Tongue (tissue), 2 donors: ENCODE results near the gene MEI1. TPM values are rescaled to one million over a fixed set of nuclear protein-coding genes. Genes with fewer than 3 reads are reported as not detected.

ENCODE experiments used
- DNase-seq: peaks from one replicate; pipeline ENCODE4 v3.0.0-alpha.2; 2015
- total RNA-seq: library from RNA; depleted of rRNA; stranded (reverse); fragments of >200 nt; gene quantifications from one replicate; pipeline ENCODE4 v1.2.3, GENCODE V29; 2014

The MEI1 gene
- total RNA-seq, 1 donor from 2014 or later = not detected

- DNase-seq = no peak
Measured at GRCh38 chr22:41798736-41799135, 99.4 kb downstream of the MEI1 start.

DNA sequence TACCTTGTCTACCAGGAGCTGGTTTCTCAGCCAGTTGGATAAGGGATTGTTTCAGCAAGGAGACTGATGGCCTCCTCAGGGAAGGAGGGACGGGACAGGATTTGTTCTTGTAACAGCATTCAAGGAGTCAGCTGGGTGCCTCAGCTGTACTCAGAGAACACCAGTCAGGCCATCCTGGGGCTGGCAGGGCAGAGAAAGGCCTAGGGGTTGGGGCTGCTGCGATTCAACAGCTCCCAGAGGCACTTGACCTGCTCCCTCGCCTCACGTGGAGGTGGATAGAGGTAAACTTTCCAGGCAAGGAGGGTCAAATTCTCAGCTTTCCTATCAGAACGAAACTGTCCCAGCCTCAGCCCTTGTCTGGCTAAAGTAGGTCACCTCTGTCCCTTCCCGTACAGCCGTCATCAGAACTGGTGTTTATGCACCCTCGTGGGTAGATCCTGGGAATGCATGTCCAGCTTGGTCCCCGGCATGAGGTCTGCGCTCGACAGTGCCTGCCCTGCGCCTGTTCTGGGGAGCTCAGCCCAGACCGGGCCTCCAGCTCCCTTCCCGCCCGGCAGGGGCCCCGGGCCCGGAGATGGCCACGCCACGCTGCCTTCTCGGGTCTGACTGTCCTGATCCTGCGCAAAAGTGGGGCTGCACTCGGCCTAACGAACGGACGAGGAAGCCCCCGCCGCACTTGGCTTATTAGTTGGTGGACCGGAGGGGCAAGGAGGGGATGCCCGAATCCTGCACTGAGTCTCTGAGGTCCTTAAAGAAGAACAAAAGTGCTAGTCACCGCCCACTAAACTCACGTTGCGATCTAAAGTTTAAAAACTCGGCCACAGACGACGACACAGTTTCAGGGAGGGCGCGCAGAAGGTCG is 100.4 kb downstream of the MEI1 start:
- peak; percentile 24 for DNase-seq

- DNase-seq = peak; percentile 96
Measured at GRCh38 chr22:41800348-41801146, 101.2 kb downstream of the MEI1 start, which contains the start of gene CCDC134. TSS of gene CCDC134 (plus strand) at chr22:41800679. CDS start at chr22:41808891, 8,212 bp downstream.

DNA sequence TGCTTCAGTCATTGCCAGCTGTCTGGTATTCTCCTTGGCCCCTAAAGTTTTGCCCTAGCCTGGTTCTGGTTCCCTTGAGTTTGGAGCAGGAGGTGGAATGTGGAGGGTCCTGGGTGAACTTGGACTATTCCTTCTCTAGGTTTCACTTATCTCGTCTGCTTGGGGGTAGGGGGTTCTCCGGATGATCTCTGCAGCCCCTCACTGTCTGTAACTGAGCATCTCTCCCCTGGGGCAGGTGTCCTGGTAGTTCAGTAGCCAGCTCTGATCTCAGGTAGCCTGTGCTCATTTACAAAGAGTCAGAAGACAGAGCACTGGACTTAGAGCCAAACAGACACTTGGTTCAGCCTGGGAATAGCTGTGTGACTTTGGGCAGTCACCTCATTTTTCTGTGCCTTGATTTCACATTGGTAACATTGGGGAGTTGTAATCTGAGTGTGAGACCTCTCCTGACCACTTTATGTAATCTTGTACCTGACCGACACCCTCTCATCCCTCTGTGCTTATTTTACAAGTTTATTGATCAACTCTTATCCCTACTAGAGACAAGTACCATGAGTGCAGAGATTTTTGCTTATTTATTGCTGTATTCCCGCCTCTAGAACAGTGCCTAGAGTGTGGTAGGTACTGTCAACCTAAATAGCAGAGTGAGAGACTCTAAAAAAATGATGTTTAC is 102.0 kb downstream of the MEI1 start:
- DNase-seq = no peak

DNA sequence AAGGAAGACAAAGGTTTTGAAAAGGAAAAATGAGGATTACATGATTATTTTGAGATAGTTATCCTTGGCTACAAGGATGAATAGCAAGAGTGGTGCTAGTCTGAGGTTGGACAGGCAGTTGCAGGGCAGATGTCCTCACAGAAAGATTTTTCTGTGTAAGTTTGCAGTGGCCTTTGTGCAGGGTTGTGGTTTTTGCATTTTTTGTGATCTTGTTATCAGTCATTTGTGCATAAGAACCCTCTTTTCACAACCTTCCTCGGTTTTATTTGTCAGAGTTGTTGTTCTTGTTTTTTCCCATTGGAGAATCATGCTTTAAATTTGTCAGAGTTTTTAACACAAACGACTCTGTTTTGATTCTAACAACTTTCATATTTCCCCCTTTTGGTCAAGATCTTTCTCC is 102.6 kb downstream of the MEI1 start:
- DNase-seq = no peak

- DNase-seq = no peak
Measured at GRCh38 chr22:41805639-41806038, 106.3 kb downstream of the MEI1 start.

DNA sequence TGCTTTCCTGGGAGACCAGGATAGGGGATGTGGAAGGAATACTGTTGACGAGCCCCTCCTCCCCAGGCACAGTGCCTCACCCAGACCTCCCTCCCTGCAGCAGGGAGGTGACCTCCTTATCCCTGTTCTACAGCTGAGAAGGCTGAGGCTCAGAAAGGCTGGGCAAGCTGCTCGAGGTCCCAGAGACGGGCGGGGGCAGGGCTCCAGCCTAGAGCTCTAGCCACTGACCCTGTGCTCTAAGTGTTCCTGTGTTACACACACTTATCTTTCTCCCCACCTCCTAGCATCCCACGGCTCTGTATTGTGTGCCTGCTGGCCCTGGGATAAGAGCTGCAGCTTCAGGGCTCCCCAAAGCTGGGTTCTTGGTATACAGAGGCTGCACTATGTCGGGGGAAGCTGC is 109.1 kb downstream of the MEI1 start:
- DNase-seq = no peak

DNA sequence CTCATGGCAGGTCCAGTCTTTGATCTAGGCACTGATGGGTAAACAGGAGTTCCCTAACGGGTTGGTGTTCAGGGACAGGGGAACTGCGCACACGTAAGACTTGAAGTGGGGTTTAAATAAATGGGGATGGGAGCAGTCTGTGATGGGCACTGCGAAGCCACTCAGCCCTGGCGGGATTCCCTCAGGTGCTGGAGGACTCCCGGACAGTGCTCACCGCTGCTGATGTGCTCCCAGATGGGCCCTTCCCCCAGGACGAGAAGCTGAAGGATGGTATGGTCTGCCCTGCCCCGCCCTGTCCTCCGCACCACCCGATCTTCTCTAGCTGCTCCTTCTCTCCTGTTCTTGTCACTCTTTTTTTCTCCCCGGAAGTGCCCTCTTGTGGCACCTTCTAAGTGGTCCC is 110.7 kb downstream of the MEI1 start:
- DNase-seq = no peak

GRCh38 chr22:41812805-41813545 is 113.7 kb downstream of the MEI1 start:
- no peak for DNase-seq

DNA sequence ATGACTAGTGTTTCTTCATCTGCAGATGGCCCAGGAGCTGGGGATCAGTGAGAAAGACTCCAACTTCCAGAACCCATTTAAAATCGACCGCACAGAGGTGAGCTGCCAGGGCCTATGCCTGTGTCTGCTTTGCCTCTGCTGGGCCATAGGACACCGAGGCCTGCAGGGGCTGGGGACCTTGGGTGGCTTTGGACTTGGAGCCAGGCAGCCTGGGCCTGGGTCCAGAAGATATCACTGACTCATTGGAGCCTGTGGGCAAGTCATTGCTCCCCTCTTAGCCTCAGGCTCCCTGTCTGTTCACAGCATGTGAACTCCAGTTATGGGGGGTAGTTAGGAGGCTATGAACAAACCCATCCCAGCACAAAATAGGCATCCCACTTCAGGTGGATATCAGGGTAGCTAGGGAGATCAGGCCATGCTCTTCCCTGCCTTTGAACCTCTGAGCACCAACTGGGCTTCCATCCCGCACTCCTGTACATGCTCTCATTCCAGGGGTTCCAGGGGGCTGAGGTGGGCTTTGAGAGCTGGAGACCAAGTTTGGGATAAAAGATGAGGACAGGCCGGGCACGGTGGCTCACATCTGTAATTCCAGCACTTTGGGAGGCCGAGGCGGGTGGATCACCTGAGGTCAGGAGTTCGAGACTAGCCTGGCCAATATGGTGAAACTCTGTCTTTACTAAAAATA is 114.6 kb downstream of the MEI1 start:
- no peak for DNase-seq

DNA sequence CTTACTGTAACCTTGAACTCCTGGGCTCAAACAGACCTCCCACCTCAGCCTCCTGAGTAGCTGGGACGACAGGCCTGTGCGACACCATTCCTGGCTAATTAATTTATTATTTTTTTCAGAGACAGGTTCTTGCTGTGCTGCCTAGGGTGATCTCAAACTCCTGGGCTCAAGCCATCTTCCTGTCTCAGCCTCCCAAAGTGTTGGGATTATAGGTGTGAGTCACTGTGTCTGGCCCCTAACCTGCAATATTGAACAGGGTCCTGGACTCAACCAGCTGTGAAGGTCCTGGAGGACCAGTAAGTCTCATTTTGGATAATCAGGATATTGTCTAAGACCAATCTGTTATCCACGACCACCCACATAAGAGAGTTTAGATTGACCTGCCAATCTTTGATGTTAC is 116.4 kb downstream of the MEI1 start:
- DNase-seq = no peak

- peak; percentile 88 for DNase-seq
Measured at GRCh38 chr22:41816241-41816640, 116.9 kb downstream of the MEI1 start.

- no peak for DNase-seq
Measured at GRCh38 chr22:41816871-41817270, 117.6 kb downstream of the MEI1 start.

DNA sequence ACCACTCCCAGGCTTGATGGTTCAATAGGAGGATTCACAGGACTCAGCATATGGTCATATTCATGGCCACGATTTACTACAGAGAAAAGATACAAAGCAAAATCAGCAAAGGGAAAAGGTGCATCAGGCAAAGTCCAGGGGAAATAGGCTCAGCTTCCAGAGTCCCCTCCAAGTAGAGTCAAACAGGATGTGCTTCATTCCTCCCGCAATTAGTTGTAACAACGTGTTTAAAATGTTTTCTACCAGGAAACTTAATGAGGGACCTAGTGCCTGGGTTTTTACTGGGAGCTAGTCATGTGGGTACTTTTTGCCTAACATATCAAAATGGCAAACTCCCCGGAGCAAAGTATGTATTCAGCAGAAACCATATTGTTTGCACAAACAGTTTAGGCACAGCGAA is 118.7 kb downstream of the MEI1 start:
- DNase-seq = no peak

- DNase-seq = no peak
Measured at GRCh38 chr22:41818596-41818995, 119.3 kb downstream of the MEI1 start.

- DNase-seq = no peak
Measured at GRCh38 chr22:41819257-41819656, 120.0 kb downstream of the MEI1 start.

DNA sequence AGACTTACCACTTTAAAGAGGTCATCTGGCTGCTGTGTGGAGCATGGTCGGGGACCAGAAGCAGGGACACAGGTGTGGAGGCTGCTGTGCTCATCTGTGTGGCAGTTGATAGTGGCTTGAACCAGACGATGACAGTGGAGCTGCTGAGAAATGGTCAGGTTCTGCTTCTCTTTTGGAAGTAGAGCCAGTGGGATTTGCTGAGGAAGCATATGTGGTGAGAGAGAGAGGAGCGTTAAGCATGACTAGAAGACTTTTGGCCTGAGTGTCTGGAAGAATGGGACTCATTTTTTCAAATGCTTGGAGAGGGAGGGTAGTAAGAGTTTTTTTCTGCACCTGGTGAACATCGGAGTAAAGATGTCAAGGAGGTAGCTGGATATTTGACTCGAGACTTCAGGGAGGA is 121.1 kb downstream of the MEI1 start:
- DNase-seq = no peak

- no peak for DNase-seq
Measured at GRCh38 chr22:41821471-41822316, 122.4 kb downstream of the MEI1 start.

GRCh38 chr22:41822317-41823057 is 123.2 kb downstream of the MEI1 start:
- DNase-seq = peak; percentile 55

GRCh38 chr22:41823797-41824196 is 124.5 kb downstream of the MEI1 start:
- no peak for DNase-seq
